Measurements from ENCODE around the gene TNFAIP8L2. TPM values are rescaled to one million over a fixed set of nuclear protein-coding genes. Genes with fewer than 3 reads are reported as not detected.

TNFAIP8L2 gene
- total and polyA plus RNA-seq, 12 donors = 1.4 to 19.9 (median 7.3) TPM

GRCh38 chr1:151132335-151133017, 24.0 kb upstream of the TNFAIP8L2 start:
- Histone ChIP-seq H3K4me3 (peak overlapping the region in 1 of 4 donors; percentile 39), H3K27me3 (no peaks in the 10 kb centered on the region), H3K27ac (peak overlapping the region in 1 of 5 donors; percentile 31), H3K4me1 (replicated peaks in 1 of 2) (peaks cover 7 to 11% of the 10 kb centered on the region in 2 donors), H3K9me3 (replicated peaks in 1 of 3) (no peaks in the 10 kb centered on the region), H3K36me3 (replicated peaks in 1 of 2) (no peaks in the 10 kb centered on the region)
- WGBS, 4 donors = 38 to 78% (median 50%) methylated on average over 17 to 74 of the region's 74 CpGs
- intact Hi-C loops (cut with DNase I) = no loop called here
- no peak for TF ChIP-seq POLR2A (IDR thresholded peaks at IDR 0.05)
- TF ChIP-seq CTCF (IDR thresholded peaks at IDR 0.05) = no peak
- DNase-seq = peak in 1 of 7 donors; percentile 45

- intact Hi-C loops (cut with DNase I) = no loop called here
- no peaks in the 10 kb centered on the region for H3K27me3 ChIP-seq
- no peak overlapping the region for H3K27ac ChIP-seq
- peaks cover 7 to 11% of the 10 kb centered on the region in 2 donors for H3K4me1 ChIP-seq (replicated peaks in 1 of 2)
- 41 to 67% (median 54%) methylated on average over 5 to 65 of the region's 65 CpGs for WGBS, 4 donors
- DNase-seq = peak in 1 of 7 donors; percentile 48
- H3K36me3 ChIP-seq (replicated peaks in 1 of 2) = no peaks in the 10 kb centered on the region
- TF ChIP-seq POLR2A (IDR thresholded peaks at IDR 0.05) (no peak), CTCF (IDR thresholded peaks at IDR 0.05) (no peak)
- peak overlapping the region in 1 of 4 donors; percentile 39 for H3K4me3 ChIP-seq
- no peaks in the 10 kb centered on the region for H3K9me3 ChIP-seq (replicated peaks in 1 of 3)
Observed at GRCh38 chr1:151133018-151133806, 23.2 kb upstream of the TNFAIP8L2 start.

GRCh38 chr1:151134396-151134795, 22.1 kb upstream of the TNFAIP8L2 start:
- no peak overlapping the region for H3K27ac ChIP-seq
- no peak for TF ChIP-seq POLR2A (IDR thresholded peaks at IDR 0.05)
- TF ChIP-seq CTCF (IDR thresholded peaks at IDR 0.05) = no peak
- no peaks in the 10 kb centered on the region for H3K9me3 ChIP-seq (replicated peaks in 1 of 3)
- no peaks in the 10 kb centered on the region for H3K36me3 ChIP-seq (replicated peaks in 1 of 2)
- DNase-seq = peak in 1 of 7 donors; percentile 45
- peaks cover 7 to 11% of the 10 kb centered on the region in 2 donors for H3K4me1 ChIP-seq (replicated peaks in 1 of 2)
- intact Hi-C loops (cut with DNase I) = no loop called here
- 83 to 95% (median 88%) methylated on average over 3 of the region's 3 CpGs for WGBS, 4 donors
- no peak overlapping the region for H3K4me3 ChIP-seq
- no peaks in the 10 kb centered on the region for H3K27me3 ChIP-seq

- 91 to 98% (median 95%) methylated on average over 6 to 7 of the region's 7 CpGs for WGBS, 4 donors
- Histone ChIP-seq H3K27ac (no peak overlapping the region), H3K9me3 (replicated peaks in 1 of 3) (no peaks in the 10 kb centered on the region), H3K4me1 (replicated peaks in 1 of 2) (peaks cover 7 to 11% of the 10 kb centered on the region in 2 donors), H3K4me3 (no peak overlapping the region), H3K27me3 (no peaks in the 10 kb centered on the region), H3K36me3 (replicated peaks in 1 of 2) (no peaks in the 10 kb centered on the region)
- TF ChIP-seq CTCF (IDR thresholded peaks at IDR 0.05) (no peak), POLR2A (IDR thresholded peaks at IDR 0.05) (no peak)
- intact Hi-C loops (cut with DNase I) = no loop called here
- peak in 1 of 7 donors; percentile 14 for DNase-seq
Observed at GRCh38 chr1:151134991-151135390, 21.5 kb upstream of the TNFAIP8L2 start.

Measured in adrenal gland (tissue), 12 donors.